ENCODE results near the gene TCF7L1. TPM values are rescaled to one million over a fixed set of nuclear protein-coding genes. Genes with fewer than 3 reads are reported as not detected.

Gene TCF7L1
- under 1 TPM in 1 of 2 experiments, not detected in 1; 0.07 TPM for total RNA-seq

GRCh38 chr2:85132834-85133637, at the start of gene TCF7L1:
Gene TCF7L1, plus strand, starts transcription at chr2:85133392. Its CDS starts 293 bp downstream, at chr2:85133685.
- peak within 1 kb of the TSS; percentile 53 for H3K4me3 Mint-ChIP-seq
- no peaks in the 10 kb centered on the region for H3K36me3 Mint-ChIP-seq (ENCODE audit: low read depth)
- DNase-seq = peak; percentile 67
- POLR2A ChIA-PET = no interaction called here
- intact Hi-C loops (cut with DNase I, micrococcal nuclease) = loop anchor here (1.0 to 5.0 kb wide), 4 partner anchors 152 to 206 kb away; no protein-coding TSS in a partner anchor
- CTCF ChIA-PET = interaction anchor here (0.5 to 0.8 kb wide), 2 partner anchors 11 to 152 kb away, joined by 3 to 4 read pairs; no protein-coding TSS in a partner anchor
- peaks cover 49% of the 10 kb centered on the region for H3K27me3 Mint-ChIP-seq
- peak; percentile 77 for ATAC-seq
- no peaks in the 10 kb centered on the region for H3K9me3 Mint-ChIP-seq (ENCODE audit: low read depth)
- H3K27ac Mint-ChIP-seq = no peak within 1 kb of the TSS
- peaks cover 9% of the 10 kb centered on the region for H3K4me1 Mint-ChIP-seq

- Mint-ChIP-seq H3K27ac (no peak overlapping the region), H3K4me1 (no peaks in the 10 kb centered on the region), H3K4me3 (no peak overlapping the region), H3K9me3 (ENCODE audit: low read depth) (peaks cover 9% of the 10 kb centered on the region), H3K27me3 (peaks cover 9% of the 10 kb centered on the region), H3K36me3 (ENCODE audit: low read depth) (no peaks in the 10 kb centered on the region)
- POLR2A ChIA-PET = no interaction called here
- DNase-seq (no peak), ATAC-seq (peak; percentile 89)
- CTCF ChIA-PET = interaction anchor here (0.7 to 1.0 kb wide), 2 partner anchors 115 to 212 kb away, joined by 3 read pairs; no protein-coding TSS in a partner anchor
- intact Hi-C loops (cut with DNase I, micrococcal nuclease) = no loop called here
Observed at GRCh38 chr2:85085563-85085962, 47.6 kb upstream of the TCF7L1 start.

GRCh38 chr2:85087541-85087940, 45.7 kb upstream of the TCF7L1 start:
- no peak for DNase-seq
- peaks cover 9% of the 10 kb centered on the region for H3K27me3 Mint-ChIP-seq
- CTCF ChIA-PET = no interaction called here
- no peaks in the 10 kb centered on the region for H3K4me1 Mint-ChIP-seq
- H3K27ac Mint-ChIP-seq = no peak overlapping the region
- H3K36me3 Mint-ChIP-seq (ENCODE audit: low read depth) = no peaks in the 10 kb centered on the region
- peaks cover 5% of the 10 kb centered on the region for H3K9me3 Mint-ChIP-seq (ENCODE audit: low read depth)
- POLR2A ChIA-PET = no interaction called here
- intact Hi-C loops (cut with DNase I, micrococcal nuclease) = no loop called here
- H3K4me3 Mint-ChIP-seq = no peak overlapping the region
- ATAC-seq = no peak

- intact Hi-C loops (cut with DNase I, micrococcal nuclease) = no loop called here
Observed at GRCh38 chr2:85088921-85089320, 44.3 kb upstream of the TCF7L1 start.

GRCh38 chr2:85089585-85089984, 43.6 kb upstream of the TCF7L1 start:
- ATAC-seq (no peak), DNase-seq (no peak)
- H3K27me3 Mint-ChIP-seq = no peaks in the 10 kb centered on the region
- H3K4me3 Mint-ChIP-seq = no peak overlapping the region
- H3K27ac Mint-ChIP-seq = no peak overlapping the region
- ChIA-PET POLR2A (no interaction called here), CTCF (interaction anchor here (0.6 to 0.9 kb wide), 2 partner anchors 15 to 93 kb away, joined by 3 read pairs; no protein-coding TSS in a partner anchor)
- H3K4me1 Mint-ChIP-seq = no peaks in the 10 kb centered on the region
- no peaks in the 10 kb centered on the region for H3K9me3 Mint-ChIP-seq (ENCODE audit: low read depth)
- intact Hi-C loops (cut with DNase I, micrococcal nuclease) = no loop called here
- no peaks in the 10 kb centered on the region for H3K36me3 Mint-ChIP-seq (ENCODE audit: low read depth)

More at GRCh38 chr2:85088921-85089320, 44.3 kb upstream of the TCF7L1 start:
- Mint-ChIP-seq H3K4me1 (no peaks in the 10 kb centered on the region), H3K4me3 (no peak overlapping the region), H3K9me3 (ENCODE audit: low read depth) (no peaks in the 10 kb centered on the region), H3K27me3 (peaks cover 3% of the 10 kb centered on the region), H3K36me3 (ENCODE audit: low read depth) (no peaks in the 10 kb centered on the region), H3K27ac (no peak overlapping the region)
- no peak for DNase-seq
- CTCF ChIA-PET = interaction anchor here (0.9 kb wide), 1 partner anchor 15 kb away, joined by 3 read pairs; no protein-coding TSS in a partner anchor
- no peak for ATAC-seq
- POLR2A ChIA-PET = no interaction called here

GRCh38 chr2:85091838-85092237, 41.4 kb upstream of the TCF7L1 start:
- H3K9me3 Mint-ChIP-seq (ENCODE audit: low read depth) = no peaks in the 10 kb centered on the region
- H3K4me3 Mint-ChIP-seq = no peak overlapping the region
- H3K27me3 Mint-ChIP-seq = no peaks in the 10 kb centered on the region
- H3K36me3 Mint-ChIP-seq (ENCODE audit: low read depth) = no peaks in the 10 kb centered on the region
- H3K27ac Mint-ChIP-seq = no peak overlapping the region
- ChIA-PET CTCF (no interaction called here), POLR2A (no interaction called here)
- ATAC-seq (no peak), DNase-seq (no peak)
- no peaks in the 10 kb centered on the region for H3K4me1 Mint-ChIP-seq
- intact Hi-C loops (cut with DNase I, micrococcal nuclease) = no loop called here

GRCh38 chr2:85095094-85095493, 38.1 kb upstream of the TCF7L1 start:
- Mint-ChIP-seq H3K4me3 (no peak overlapping the region), H3K9me3 (ENCODE audit: low read depth) (no peaks in the 10 kb centered on the region), H3K4me1 (no peaks in the 10 kb centered on the region), H3K27ac (no peak overlapping the region), H3K27me3 (peaks cover 4% of the 10 kb centered on the region), H3K36me3 (ENCODE audit: low read depth) (no peaks in the 10 kb centered on the region)
- ChIA-PET POLR2A (no interaction called here), CTCF (interaction anchor here (0.8 to 1.4 kb wide), 2 partner anchors 29 to 77 kb away, joined by 3 read pairs; no protein-coding TSS in a partner anchor)
- intact Hi-C loops (cut with DNase I, micrococcal nuclease) = no loop called here
- ATAC-seq (no peak), DNase-seq (no peak)

GRCh38 chr2:85096616-85097015, 36.6 kb upstream of the TCF7L1 start:
- ATAC-seq = no peak
- no peaks in the 10 kb centered on the region for H3K4me1 Mint-ChIP-seq
- no peaks in the 10 kb centered on the region for H3K36me3 Mint-ChIP-seq (ENCODE audit: low read depth)
- no peak overlapping the region for H3K27ac Mint-ChIP-seq
- no peaks in the 10 kb centered on the region for H3K9me3 Mint-ChIP-seq (ENCODE audit: low read depth)
- no peak overlapping the region for H3K4me3 Mint-ChIP-seq
- POLR2A ChIA-PET = no interaction called here
- peaks cover 4% of the 10 kb centered on the region for H3K27me3 Mint-ChIP-seq
- no peak for DNase-seq
- intact Hi-C loops (cut with DNase I, micrococcal nuclease) = no loop called here
- CTCF ChIA-PET = no interaction called here

- H3K27ac Mint-ChIP-seq = no peak overlapping the region
- no peak overlapping the region for H3K4me3 Mint-ChIP-seq
- intact Hi-C loops (cut with DNase I, micrococcal nuclease) = no loop called here
- H3K36me3 Mint-ChIP-seq (ENCODE audit: low read depth) = no peaks in the 10 kb centered on the region
- H3K27me3 Mint-ChIP-seq = peaks cover 4% of the 10 kb centered on the region
- H3K4me1 Mint-ChIP-seq = no peaks in the 10 kb centered on the region
- ATAC-seq = no peak
- DNase-seq = no peak
- ChIA-PET POLR2A (no interaction called here), CTCF (interaction anchor here (0.7 to 1.1 kb wide), 2 partner anchors 15 to 46 kb away, joined by 3 read pairs; no protein-coding TSS in a partner anchor)
- no peaks in the 10 kb centered on the region for H3K9me3 Mint-ChIP-seq (ENCODE audit: low read depth)
Observed at GRCh38 chr2:85104228-85104627, 29.0 kb upstream of the TCF7L1 start.

- Mint-ChIP-seq H3K4me3 (no peak overlapping the region), H3K27me3 (peaks cover 7% of the 10 kb centered on the region), H3K4me1 (no peaks in the 10 kb centered on the region), H3K36me3 (ENCODE audit: low read depth) (no peaks in the 10 kb centered on the region), H3K9me3 (ENCODE audit: low read depth) (no peaks in the 10 kb centered on the region), H3K27ac (no peak overlapping the region)
- no peak for DNase-seq
- intact Hi-C loops (cut with DNase I, micrococcal nuclease) = no loop called here
- POLR2A ChIA-PET = no interaction called here
- CTCF ChIA-PET = no interaction called here
- no peak for ATAC-seq
Observed at GRCh38 chr2:85106489-85107180, 26.6 kb upstream of the TCF7L1 start.

- DNase-seq (no peak), ATAC-seq (no peak)
- no peaks in the 10 kb centered on the region for H3K9me3 Mint-ChIP-seq (ENCODE audit: low read depth)
- H3K27me3 Mint-ChIP-seq = peaks cover 11% of the 10 kb centered on the region
- intact Hi-C loops (cut with DNase I, micrococcal nuclease) = no loop called here
- H3K36me3 Mint-ChIP-seq (ENCODE audit: low read depth) = no peaks in the 10 kb centered on the region
- POLR2A ChIA-PET = no interaction called here
- H3K27ac Mint-ChIP-seq = no peak overlapping the region
- CTCF ChIA-PET = interaction anchor here (2.0 kb wide), 1 partner anchor 44 kb away, joined by 6 read pairs; no protein-coding TSS in a partner anchor
- H3K4me1 Mint-ChIP-seq = no peaks in the 10 kb centered on the region
- no peak overlapping the region for H3K4me3 Mint-ChIP-seq
Observed at GRCh38 chr2:85110991-85111560, 22.1 kb upstream of the TCF7L1 start.

All from activated CD4-positive, alpha-beta T cell treated with anti-CD3 and anti-CD28 coated beads for 36 hours (primary cell).